Medulla oblongata (tissue), 1 donor: Measurements from ENCODE around the gene VOPP1.

Experiments used
- DNase-seq: peaks from one replicate; pipeline ENCODE4 v3.0.0-alpha.2; 2015; ENCODE audit errors: extremely low spot score

Gene VOPP1

GRCh38 chr7:55532150-55532917 lies 40.0 kb downstream of the VOPP1 start:
- no peak for DNase-seq

- DNase-seq: no peak
These were observed 40.8 kb downstream of the VOPP1 start for GRCh38 chr7:55531536-55531935.

- DNase-seq: no peak
These were observed 45.0 kb downstream of the VOPP1 start for GRCh38 chr7:55527307-55527706.

- DNase-seq: peak; percentile 84
These were observed 45.5 kb downstream of the VOPP1 start for GRCh38 chr7:55526770-55527169.

- DNase-seq: peak; percentile 77
These were observed 46.0 kb downstream of the VOPP1 start for GRCh38 chr7:55526329-55526728.

GRCh38 chr7:55524558-55525310 lies 47.6 kb downstream of the VOPP1 start:
- DNase-seq: peak; percentile 60

- DNase-seq: no peak
These were observed 48.9 kb downstream of the VOPP1 start for GRCh38 chr7:55523366-55523765.

GRCh38 chr7:55521917-55522902 lies 50.1 kb downstream of the VOPP1 start:
- no peak for DNase-seq

GRCh38 chr7:55521512-55521911 lies 50.8 kb downstream of the VOPP1 start:
- DNase-seq: no peak

- DNase-seq: peak; percentile 63
These were observed 51.7 kb downstream of the VOPP1 start for GRCh38 chr7:55520426-55521140.

- DNase-seq: no peak
These were observed 53.5 kb downstream of the VOPP1 start for GRCh38 chr7:55518836-55519235.

GRCh38 chr7:55517936-55518689 lies 54.2 kb downstream of the VOPP1 start:
- DNase-seq: no peak

- no peak for DNase-seq
These were observed 55.1 kb downstream of the VOPP1 start for GRCh38 chr7:55517191-55517633.

GRCh38 chr7:55516409-55516808 lies 55.9 kb downstream of the VOPP1 start:
- no peak for DNase-seq

- peak; percentile 70 for DNase-seq
These were observed 56.6 kb downstream of the VOPP1 start for GRCh38 chr7:55515569-55516279.

- no peak for DNase-seq
These were observed 57.6 kb downstream of the VOPP1 start for GRCh38 chr7:55514546-55515265.

- DNase-seq: peak; percentile 54
These were observed 58.4 kb downstream of the VOPP1 start for GRCh38 chr7:55513868-55514267.

GRCh38 chr7:55512635-55513191 lies 59.6 kb downstream of the VOPP1 start:
- DNase-seq: no peak

GRCh38 chr7:55510621-55511020 lies 61.7 kb downstream of the VOPP1 start:
- DNase-seq: no peak
